ENCODE data around the gene ANKFN1.

ANKFN1 gene

DNA sequence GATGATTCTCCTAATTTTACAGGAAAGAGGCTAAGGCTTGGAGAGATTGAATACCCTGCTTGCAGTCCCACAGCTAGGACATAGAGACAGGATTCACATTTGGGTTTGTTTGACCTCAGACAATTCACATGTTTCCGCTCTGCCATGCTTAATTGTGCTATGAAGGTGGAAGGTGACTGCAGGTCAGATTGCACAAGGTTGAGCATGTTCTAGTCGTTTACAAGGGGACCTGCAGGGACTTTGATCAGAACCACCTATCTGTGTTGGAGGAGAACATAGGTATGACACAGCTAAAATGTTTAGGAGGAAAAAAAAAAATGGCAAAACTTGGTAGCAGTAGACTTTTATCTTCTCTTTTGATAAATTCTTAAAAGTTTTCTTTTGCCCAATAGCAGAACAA is 4.9 kb upstream of the ANKFN1 start:
- no peak for DNase-seq (ENCODE audit: extremely low read depth, low read depth)
- TF ChIP-seq, protein P1, sequence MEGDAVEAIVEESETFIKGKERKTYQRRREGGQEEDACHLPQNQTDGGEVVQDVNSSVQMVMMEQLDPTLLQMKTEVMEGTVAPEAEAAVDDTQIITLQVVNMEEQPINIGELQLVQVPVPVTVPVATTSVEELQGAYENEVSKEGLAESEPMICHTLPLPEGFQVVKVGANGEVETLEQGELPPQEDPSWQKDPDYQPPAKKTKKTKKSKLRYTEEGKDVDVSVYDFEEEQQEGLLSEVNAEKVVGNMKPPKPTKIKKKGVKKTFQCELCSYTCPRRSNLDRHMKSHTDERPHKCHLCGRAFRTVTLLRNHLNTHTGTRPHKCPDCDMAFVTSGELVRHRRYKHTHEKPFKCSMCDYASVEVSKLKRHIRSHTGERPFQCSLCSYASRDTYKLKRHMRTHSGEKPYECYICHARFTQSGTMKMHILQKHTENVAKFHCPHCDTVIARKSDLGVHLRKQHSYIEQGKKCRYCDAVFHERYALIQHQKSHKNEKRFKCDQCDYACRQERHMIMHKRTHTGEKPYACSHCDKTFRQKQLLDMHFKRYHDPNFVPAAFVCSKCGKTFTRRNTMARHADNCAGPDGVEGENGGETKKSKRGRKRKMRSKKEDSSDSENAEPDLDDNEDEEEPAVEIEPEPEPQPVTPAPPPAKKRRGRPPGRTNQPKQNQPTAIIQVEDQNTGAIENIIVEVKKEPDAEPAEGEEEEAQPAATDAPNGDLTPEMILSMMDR (IDR thresholded peaks at IDR 0.05; ENCODE audit: low read depth, low read length) = no peak

DNA sequence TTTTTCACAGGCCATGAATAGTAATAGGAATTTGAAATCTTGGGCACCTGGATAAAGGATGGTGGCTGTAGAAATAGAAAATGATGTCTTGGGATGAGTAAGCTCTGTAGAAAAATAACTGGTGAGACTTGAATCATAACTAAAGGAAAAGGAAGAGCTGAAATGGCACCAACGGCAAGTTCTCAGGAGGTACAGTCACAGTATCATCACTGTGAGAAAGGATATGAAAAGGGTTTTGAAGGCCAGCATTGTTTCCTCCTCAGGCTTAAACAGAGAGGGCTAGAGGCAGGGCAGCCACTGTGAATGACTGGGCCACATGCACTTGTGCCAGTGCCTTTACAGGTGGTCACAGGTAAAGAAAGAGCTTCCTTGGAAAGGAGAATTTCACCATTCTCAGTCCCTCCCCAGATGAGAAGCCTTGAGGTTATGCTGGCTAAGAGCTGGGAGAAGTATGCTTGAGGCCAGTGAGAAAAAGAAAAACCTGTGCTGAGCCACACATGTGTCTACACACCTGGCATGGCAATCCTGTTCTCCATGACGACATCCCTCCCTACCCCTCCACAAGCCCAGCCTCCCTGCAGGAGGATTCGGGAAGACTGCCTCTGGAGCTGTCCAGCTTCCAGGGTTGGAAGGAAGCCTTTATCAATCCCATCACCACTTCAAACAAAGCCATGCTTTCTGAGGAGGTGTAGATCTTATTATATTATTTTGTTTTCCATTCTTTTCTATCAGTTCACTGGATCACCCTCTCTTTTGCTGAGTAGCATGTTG is 3.8 kb upstream of the ANKFN1 start:
- no peak for DNase-seq (ENCODE audit: extremely low read depth, low read depth)
- TF ChIP-seq, protein P1 (IDR thresholded peaks at IDR 0.05; ENCODE audit: low read depth, low read length) = no peak

DNA sequence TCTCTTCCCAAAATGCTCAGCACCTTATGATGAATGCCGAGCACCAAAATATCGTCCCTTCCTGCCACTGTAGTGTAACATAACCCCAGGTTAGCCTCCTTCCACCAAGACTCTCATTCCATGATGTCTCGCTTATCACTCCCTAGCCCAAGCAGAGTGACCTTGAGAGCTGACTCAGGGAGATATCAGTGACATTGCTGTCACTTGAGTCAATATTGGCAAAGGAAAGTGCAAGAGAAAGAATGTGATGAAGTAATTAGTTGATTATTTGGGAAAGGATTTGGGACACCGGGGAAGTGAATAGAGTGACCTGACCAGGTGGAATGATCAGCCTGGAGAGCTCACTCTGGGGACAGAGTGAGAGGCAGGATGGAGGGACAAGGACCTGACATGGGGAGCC is 2.6 kb upstream of the ANKFN1 start:
- DNase-seq (ENCODE audit: extremely low read depth, low read depth) = no peak
- TF ChIP-seq, protein P1 (IDR thresholded peaks at IDR 0.05; ENCODE audit: low read depth, low read length) = no peak

DNA sequence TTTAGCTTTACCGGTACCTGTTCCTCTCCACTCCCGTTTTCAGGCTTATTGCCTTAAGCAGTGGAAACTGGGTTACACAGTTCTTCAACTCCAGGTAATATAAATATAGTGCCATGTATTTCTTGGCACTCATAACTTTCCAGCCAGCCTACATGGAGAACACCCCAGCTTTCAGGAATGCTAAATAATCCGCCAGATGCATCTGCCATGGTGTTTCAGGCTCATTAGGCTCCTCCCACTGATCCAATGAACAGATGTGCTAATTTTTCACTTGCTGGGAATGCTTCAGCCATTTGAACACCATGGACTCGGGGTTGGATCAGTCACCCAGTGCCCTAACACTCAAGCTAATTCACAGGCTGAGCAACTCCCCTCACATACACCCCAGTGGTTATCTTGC is 4.6 kb downstream of the ANKFN1 start:
- TF ChIP-seq, protein P1 (IDR thresholded peaks at IDR 0.05; ENCODE audit: low read depth, low read length) = no peak
- DNase-seq (ENCODE audit: extremely low read depth, low read depth) = no peak

DNA sequence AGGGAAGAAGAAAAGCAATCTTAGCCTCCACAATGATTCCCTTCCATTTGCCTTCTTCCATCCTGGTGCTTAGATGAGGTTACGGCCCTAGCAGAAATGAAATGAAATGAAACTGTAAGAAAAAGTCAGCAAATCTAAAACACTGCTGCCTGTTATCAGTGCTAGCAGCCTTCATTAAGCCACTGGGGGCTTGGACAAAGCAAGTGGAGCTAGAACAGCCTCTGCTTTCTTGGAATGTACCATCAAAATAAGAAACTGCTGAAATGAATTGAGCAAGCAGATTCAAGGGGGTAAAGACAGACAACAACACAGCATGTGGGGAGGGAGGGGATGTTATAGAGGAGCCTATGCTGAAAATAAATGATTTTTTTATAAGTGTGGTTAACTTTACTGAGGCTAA is 5.1 kb downstream of the ANKFN1 start:
- no peak for DNase-seq (ENCODE audit: extremely low read depth, low read depth)
- TF ChIP-seq, protein P1 (IDR thresholded peaks at IDR 0.05; ENCODE audit: low read depth, low read length) = no peak

DNA sequence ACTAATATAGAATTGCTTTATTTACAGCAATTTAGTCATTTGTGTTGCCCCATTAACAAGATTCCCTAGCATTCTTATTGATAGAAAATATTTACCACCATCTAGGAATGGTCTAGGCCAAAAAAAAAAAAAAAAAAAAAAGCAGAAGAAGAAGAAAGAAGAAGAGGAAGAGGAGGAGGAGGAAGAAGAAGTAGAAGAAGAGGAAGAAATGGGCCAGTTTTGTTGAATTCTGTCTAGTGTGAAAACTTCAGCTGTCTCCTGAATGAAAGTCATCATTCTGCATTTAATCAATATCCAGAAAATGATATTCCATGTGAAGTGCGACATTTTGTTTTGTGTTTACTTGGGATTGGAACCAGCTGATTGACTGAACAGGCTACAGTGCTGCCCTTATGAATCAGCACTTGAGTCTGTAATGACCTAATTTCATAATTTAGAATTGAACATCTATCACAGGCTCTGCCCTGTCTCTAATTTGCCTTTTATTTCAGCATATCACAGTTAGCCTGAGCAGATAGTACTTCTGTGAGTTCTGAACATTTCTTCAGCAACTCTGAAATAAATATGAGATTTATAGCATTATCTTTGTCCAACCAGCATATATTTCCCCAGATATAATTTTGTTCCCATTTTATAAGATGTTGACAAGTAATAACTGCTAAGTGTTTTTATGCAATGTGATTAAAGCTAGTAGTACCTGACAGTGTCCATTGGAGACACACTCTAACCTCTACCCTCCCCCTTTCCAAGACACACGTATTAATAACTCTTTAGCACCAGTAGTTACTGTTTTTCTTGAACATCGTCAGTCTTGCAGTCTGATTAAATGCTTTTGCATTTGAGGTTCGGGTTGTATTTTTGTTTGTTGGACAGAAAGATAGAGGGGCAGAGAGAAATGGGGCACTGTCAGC is 5.9 kb downstream of the ANKFN1 start:
- TF ChIP-seq, protein P1 (IDR thresholded peaks at IDR 0.05; ENCODE audit: low read depth, low read length) = no peak
- DNase-seq (ENCODE audit: extremely low read depth, low read depth) = no peak

DNA sequence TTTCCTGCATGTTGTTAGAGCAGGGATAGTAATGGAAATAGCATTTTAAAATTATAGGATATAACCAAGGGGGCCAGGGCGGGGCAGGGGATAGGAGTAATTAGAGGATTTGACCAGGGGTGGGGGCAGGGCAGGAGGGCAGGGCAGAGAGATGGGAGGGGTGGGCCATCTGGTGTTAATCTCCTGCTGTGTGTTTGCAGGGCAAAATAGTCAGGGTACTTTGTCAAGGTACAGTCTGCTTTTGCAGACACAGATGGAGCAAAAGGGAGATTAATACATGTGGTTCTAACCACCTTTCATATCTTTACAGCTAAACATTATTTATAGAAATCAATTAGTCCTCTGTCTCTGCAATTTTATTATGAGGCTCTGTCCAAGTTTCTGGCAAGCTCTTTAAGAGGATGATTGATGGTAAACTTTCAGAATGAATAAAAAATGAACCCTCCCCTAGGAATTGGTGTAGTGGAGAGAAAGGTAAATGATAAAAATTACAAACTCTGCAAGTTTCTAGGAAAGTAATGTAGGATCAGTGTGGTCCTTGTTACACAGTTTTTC is 6.6 kb downstream of the ANKFN1 start:
- TF ChIP-seq, protein P1 (IDR thresholded peaks at IDR 0.05; ENCODE audit: low read depth, low read length) = no peak

More for the DNA sequence above, 6.6 kb downstream of the ANKFN1 start:
- DNase-seq (ENCODE audit: extremely low read depth, low read depth) = no peak

Measured in AG09319 (cell line).